ENCODE results near the gene CDC25B.

Gene CDC25B

DNA sequence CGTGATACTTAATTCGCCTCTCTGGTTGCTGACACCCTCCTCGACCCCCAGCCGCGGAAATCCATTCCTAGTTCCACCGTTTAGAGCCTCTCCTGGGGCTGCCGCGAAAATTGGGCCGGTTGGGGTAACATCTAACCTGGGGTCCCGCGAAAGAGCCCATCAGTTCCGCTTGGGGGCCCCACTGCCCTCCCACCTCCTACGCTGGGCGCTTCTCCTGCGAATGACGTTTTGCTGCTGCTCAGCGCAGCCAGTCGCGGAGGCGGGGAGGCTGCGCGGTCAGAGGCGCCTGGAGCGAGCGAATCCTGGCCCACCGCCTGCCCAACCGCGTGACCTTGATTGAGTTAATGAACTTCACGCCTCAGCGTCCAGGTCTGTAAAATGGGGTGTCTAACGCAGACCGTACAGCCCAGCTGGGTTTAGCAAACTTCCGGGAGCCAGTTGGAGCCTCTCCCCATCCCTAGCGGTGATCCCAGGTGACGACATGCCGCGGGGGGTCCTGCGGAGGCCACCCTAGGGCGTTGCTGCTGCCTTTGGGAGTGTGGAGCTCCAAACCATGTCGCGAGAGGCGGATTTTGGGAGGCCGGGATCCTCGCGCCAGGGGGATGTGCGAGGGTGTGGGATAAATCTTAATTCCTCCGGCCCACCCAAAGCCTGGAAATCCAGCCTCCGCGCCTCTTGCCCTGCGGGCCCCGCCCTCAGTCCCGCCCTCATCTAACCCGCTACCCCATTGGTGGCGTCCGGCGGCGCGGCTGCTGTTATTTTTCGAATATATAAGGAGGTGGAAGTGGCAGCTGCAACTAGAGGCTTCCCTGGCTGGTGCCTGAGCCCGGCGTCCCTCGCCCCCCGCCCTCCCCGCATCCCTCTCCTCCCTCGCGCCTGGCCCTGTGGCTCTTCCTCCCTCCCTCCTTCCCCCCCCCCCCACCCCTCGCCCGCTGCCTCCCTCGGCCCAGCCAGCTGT lies at the start of gene CDC25B:
CDC25B (plus strand) TSS at position 800 of the 958 bp plus-strand sequence. CDS start 222 bp downstream, outside the sequence.
- DNase-seq, result peak; percentile 91 to 92

- DNase-seq, result no peak
These were observed 48.6 kb upstream of the CDC25B start for GRCh38 chr20:3747471-3747870.

DNA sequence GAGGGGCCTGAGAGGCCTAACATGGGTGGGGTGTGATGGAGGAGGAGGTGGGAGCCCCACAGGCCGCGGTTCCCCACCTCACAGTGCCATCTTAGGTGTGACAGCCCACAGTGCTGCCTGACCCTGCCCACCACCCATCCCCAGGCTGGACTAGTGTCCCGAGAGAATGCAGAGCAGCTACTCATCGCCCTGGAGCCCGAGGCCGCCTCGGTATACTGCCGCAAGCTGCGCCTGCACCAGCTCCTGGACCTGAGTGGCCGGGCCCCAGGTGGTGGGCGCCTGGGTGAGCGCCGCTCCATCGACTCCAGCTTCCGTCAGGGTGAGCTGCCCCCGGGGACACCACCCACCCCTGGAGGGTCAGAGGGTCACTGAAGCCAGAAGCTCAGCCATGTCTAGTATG lies 48.0 kb upstream of the CDC25B start:
- DNase-seq, result no peak

DNA sequence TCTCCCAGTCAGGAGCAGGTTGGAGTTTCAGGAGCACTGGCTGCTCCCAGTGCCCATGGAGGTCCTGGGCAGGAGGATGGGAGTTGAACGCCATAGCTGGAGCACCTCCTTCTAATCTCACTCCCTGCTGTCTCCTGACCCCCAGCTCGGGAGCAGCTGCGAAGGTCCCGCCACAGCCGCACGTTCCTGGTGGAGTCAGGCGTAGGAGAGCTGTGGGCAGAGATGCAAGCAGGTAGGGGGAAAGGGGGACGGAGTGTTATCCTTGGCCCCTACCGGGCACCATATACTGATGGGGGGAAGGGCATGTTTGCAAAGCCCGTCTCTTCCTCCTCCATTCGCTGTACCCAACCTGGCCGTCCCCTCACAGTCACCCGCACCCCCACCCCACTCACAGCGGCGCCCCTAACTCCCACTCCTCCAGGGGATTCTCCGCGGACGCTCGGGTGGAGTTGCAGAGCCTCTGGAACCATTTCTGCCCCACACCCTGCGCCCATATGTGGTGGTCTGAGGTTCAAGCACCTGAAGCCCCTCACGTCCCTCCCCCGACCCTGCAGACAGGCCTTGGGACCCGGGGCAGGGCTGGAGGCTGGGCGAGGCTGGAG lies 46.9 kb upstream of the CDC25B start:
- DNase-seq, result no peak

GRCh38 chr20:3749689-3750531 lies 46.2 kb upstream of the CDC25B start:
- no peak for DNase-seq

DNA sequence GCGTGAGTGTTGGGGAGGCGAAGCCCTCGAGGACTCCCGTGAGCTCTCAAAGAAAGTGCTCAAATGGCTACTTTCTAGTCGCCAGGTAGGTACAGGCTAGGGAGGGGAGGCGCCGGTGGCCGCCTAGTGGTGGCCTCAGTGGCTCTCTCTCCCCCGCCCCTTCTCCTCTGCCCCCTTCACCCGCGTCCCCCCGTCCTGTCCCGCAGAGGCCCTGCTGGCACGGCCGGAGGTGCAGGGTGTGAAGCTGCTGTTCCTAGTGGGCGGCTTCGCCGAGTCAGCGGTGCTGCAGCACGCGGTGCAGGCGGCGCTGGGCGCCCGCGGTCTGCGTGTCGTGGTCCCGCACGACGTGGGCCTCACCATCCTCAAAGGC lies 44.8 kb upstream of the CDC25B start:
- DNase-seq, result no peak

GRCh38 chr20:3751675-3752385 lies 44.3 kb upstream of the CDC25B start:
- DNase-seq, result no peak

- no peak for DNase-seq
These were observed 43.7 kb upstream of the CDC25B start for GRCh38 chr20:3752386-3752759.

DNA sequence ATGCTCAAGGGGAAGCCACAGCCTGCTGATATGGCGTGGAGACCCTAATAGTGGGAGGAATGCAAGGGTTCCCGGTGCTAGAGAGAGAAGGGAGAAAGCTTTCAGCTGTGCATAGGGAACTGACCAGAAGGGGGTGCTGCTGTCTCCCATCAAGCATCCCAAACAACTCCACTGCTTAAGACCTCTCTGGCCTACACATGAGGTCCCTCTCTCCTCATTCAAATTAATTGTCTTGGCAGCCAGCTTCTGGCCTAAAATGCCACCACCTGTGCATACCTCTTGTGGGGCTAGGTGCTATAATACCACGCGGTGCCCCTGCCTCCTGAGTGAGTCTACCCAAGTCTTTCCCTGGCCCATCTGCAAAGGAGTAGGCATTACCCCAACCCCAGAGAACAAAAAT lies 43.0 kb upstream of the CDC25B start:
- peak; percentile 71 to 90 for DNase-seq

- DNase-seq, result no peak
These were observed 42.4 kb upstream of the CDC25B start for GRCh38 chr20:3753501-3754275.

- no peak for DNase-seq
These were observed 41.9 kb upstream of the CDC25B start for GRCh38 chr20:3754276-3754630.

DNA sequence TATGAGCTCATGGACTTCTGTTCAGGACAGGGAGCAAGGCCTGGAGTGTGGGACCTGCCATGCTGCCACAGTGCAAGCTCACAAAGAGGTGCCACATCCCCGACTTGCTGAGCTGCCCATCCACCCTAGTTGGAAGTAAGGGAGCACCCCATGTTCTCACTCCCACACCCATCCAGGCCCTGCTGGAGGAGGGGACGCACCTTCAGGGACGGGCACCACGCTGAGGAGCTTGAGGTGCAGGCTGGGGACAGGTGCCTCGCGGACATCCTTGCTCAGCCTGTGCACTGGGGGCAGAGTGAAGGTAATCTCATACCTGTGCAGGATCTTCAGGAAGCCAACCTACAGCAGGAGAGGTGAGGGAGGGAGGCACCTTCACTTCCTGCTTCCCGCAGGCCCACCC lies 40.8 kb upstream of the CDC25B start:
- DNase-seq, result no peak

- no peak for DNase-seq
These were observed 40.2 kb upstream of the CDC25B start for GRCh38 chr20:3755814-3756480.

- no peak for DNase-seq
These were observed 38.8 kb upstream of the CDC25B start for GRCh38 chr20:3757268-3757667.

DNA sequence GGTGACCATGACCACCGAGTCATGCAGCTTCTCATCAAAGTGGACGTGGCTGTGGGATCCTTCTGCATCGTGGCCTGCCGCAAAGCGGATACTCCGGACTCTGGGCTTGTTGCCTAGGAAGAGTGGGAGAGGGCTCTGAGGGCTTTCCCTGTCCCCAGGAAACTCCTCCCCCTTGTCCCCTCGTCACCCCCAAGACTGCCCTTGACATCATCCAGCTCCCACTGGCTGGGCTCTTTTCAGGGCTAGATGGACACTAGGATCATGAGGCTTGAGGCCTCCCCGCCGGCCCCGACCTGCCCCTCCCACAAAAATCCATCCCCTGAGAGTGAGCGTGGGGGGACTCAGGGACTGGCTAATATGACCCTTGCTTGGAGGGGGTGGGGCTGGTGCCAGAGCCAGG lies 37.5 kb upstream of the CDC25B start:
- no peak for DNase-seq

DNA sequence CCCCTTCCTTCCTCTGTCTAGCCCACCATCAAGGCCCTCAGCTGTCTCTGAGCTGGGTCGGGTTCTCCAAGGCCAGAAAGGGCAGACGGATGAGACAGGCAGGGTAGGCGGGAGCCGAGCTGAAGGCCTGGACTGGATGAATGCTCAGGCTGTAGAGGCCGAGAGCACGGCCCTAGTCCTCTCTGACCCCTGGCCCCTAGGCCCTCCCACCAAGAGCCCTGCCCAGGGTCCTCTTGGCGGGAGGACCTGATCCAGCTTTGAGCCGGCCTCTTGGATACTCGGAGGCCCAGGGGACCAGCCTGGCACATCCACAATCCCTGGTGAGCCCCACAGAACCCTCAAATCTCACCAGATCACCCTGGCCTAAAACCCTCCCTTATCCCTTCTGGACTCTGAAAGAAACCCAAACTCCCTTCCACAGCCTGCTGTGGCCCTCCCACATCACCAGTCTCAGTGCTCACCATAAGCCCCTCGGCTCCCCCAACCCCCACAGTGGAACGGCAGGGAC lies 36.7 kb upstream of the CDC25B start:
- DNase-seq, result no peak

DNA sequence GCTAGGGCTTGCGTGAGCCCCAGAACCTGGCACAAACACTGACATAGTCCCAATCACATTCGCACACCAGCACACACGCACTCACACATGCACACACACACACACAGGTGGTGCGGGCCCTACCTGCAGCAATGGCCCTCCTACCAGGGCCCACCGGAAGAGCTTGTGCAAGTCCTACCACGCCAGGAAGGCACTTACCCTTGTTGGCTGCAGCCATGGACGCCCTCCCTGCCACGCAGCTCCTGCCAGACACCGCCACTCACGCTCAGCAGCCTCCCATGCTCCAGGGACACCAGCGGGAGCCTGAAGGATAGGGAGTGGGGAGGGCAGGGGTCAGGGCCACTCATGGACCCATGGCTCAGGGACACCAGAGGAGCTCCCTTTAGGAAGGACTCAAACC lies 36.2 kb upstream of the CDC25B start:
- no peak for DNase-seq

- no peak for DNase-seq
These were observed 35.3 kb upstream of the CDC25B start for GRCh38 chr20:3760655-3761348.

- peak in 1 of 2 experiments; percentile 17 for DNase-seq
These were observed 32.2 kb upstream of the CDC25B start for GRCh38 chr20:3763671-3764601.

All from Kasumi-1 (cell line).